Spleen (tissue), 7 donors: ENCODE measurements around the gene NOL3.

Source experiments
- CTCF ChIP-seq, 11 experiments: fragments of 200-600 bp in 7 of 11; fragments of 450-650 bp in 4 of 11; sonication (generic) in 4 of 11; IDR thresholded peaks in 8 of 11; conservative IDR thresholded peaks in 3 of 11; 1 replicate in 7 of 11; 2 replicates in 4 of 11; pipeline versions ENCODE4 v1.4.0 to v1.8.0; 2016 to 2021; ENCODE audit warnings: antibody characterized with exemption in 11 of 11, inconsistent platforms in 4 of 11, mild to moderate bottlenecking in 1 of 11
- POLR2AphosphoS5 ChIP-seq, 3 donors: sonication (generic); formaldehyde crosslinking; IDR thresholded peaks; one replicate each; pipeline ENCODE4 v1.5.1; 2017; ENCODE audit warnings: antibody characterized with exemption in 3 of 3
- donor health status: DM: no; HTN: no; CAD: no; lungs with moderate emphysema.
- donor health status: DM: no; HTN: no; CAD: no.
- donor health status: DM: no; HTN: no; CAD: no.

DNA sequence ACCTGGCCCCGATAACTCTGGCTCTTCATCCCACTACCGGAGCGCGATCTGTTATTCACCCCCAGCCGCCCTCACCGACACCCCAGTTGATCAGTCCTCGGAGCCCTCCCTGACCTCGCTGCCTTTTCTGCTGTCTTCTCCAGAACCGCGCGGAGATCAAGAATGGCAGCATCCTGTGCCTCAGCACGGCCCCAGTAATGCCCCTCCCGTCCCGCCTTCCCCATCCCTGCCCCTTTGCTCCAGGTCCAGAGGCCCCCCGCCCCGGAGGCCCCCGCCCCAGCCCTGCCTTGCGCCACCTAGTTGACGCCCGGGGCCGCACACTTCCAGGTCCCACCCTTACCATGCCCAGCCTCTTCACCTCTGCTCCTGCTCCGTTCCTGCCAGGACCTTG is 29.5 kb downstream of the NOL3 start:
- TF ChIP-seq POLR2AphosphoS5 (IDR thresholded peaks at IDR 0.05): no peak
- TF ChIP-seq CTCF (IDR thresholded peaks at IDR 0.05 in 8 of 11, conservative IDR thresholded peaks at IDR 0.05 in 3 of 11): peak in 1 of 11 experiments; percentile 20
